Retinal pigment epithelial cell (primary cell): ENCODE measurements around the gene PCTP.

Experiments
- DNase-seq: peaks from one replicate; pipeline ENCODE4 v3.0.0-alpha.2; 2010; ENCODE audit warnings: low read depth
- H3K4me3 ChIP-seq: 2 replicates; pipeline ENCODE4 v1.5.1; 2011; ENCODE audit warnings: mild to moderate bottlenecking, low read length, control low read depth, moderate library complexity
- CTCF ChIP-seq: conservative IDR thresholded peaks from 2 replicates; pipeline ENCODE4 v1.5.1; 2011; ENCODE audit warnings: low read depth, low read length, control low read depth, inconsistent platforms

Gene PCTP

GRCh38 chr17:55794725-55795482 lies 44.1 kb downstream of the PCTP start:
- no peak for TF ChIP-seq CTCF
- DNase-seq: no peak
- H3K4me3 ChIP-seq: no peak overlapping the region

DNA sequence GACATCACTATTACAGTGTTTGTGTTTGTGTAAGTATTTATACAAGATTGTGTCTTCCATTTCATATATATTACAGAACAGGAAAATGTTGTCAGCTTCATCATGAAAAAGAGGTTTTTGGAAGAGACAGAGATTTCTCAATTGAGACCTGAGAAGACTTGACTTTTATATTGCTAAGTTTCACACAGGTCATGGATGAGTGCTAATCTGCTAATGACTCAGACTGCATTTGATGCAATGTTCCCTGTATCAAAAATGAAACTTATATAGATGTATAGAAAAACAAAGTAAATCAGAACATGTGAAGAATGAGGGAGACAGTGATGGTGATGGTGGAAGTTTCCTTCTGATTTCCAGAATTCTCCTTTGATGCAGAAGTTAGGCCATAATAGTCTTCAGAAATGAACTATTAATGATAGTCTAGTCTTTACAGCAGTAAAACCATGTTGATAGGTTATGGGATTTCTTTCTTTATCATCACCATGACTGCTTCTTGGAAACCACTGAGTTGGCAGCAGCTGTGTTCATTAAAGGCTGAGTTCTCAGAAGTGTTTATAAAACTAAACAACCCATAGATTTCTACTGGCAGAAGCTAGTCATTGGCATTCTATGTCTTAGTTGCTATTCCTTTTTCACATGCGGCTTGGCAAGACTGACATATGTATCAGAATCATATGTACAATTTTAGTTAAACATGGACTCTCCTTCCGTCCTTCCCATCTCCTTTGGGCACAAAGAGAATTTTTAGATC lies 56.1 kb downstream of the PCTP start:
- no peak overlapping the region for H3K4me3 ChIP-seq
- TF ChIP-seq CTCF: no peak
- DNase-seq: no peak

GRCh38 chr17:55811536-55811935 lies 60.7 kb downstream of the PCTP start:
- DNase-seq: no peak
- H3K4me3 ChIP-seq: no peak overlapping the region
- no peak for TF ChIP-seq CTCF

- DNase-seq: no peak
- TF ChIP-seq CTCF: no peak
- no peak overlapping the region for H3K4me3 ChIP-seq
Measured at GRCh38 chr17:55812323-55812722, 61.5 kb downstream of the PCTP start.

DNA sequence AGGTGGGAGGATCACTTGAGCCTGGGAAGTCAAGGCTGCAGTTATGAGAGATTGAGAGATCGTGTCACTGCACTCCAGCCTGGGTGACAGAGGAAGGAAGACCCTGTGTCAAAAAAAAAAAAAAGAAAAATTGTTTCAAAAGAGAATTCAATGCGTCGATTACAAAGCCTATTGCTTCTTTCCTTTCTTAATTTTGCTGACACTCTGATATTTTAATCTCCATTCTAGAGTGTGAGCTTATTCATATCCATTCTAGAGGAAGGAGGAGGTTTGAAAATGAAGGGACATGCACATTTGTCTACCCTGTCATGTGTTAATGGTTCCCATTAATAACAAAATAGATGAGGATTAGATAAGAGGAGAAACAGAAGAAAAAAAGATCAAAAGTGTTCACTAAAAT lies 63.1 kb downstream of the PCTP start:
- DNase-seq: no peak
- TF ChIP-seq CTCF: no peak
- H3K4me3 ChIP-seq: no peak overlapping the region

DNA sequence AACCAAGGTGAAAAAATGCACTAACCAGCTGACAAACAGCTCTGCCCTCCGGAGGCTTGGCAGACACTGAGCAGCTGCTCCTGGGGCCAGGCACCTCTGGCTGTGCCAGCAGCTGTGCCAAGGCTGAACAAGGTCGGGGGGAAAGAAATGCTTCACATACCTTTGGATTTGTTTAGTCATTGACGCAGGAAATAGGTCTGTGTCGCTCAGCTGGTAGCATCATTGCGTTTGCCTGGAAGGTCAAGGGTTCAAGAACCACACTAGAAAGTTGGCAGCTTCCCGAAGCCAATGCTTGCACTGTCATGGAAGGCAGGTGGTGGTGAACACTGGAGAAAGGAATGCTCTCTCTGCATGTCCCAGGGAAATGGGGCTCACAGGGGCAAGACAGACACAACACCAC lies 63.5 kb downstream of the PCTP start:
- no peak for DNase-seq
- no peak overlapping the region for H3K4me3 ChIP-seq
- no peak for TF ChIP-seq CTCF
